Left ventricle myocardium inferior (tissue), 1 donor: ENCODE data around the gene IL1RL2. TPM values are rescaled to one million over a fixed set of nuclear protein-coding genes. Genes with fewer than 3 reads are reported as not detected.

ENCODE experiments used
- DNase-seq: peaks from one replicate; pipeline ENCODE4 v3.0.0-alpha.2; 2020
- H3K27ac ChIP-seq: fragments of 200-600 bp; replicated peaks from 2 replicates; pipeline ENCODE4 v1.8.0; 2021
- H3K27me3 ChIP-seq: fragments of 200-600 bp; 2 replicates; pipeline ENCODE4 v1.8.0; 2021; ENCODE audit warnings: low read depth
- H3K36me3 ChIP-seq: fragments of 200-600 bp; 2 replicates; pipeline ENCODE4 v1.8.0; 2021
- H3K4me1 ChIP-seq: fragments of 200-600 bp; 2 replicates; pipeline ENCODE4 v1.8.0; 2021
- H3K4me3 ChIP-seq: fragments of 200-600 bp; 2 replicates; pipeline ENCODE4 v1.8.0; 2021; ENCODE audit warnings: mild to moderate bottlenecking, moderate library complexity
- H3K9me3 ChIP-seq: fragments of 200-600 bp; replicated peaks from 2 replicates; pipeline ENCODE4 v1.8.0; 2021
- CTCF ChIP-seq: fragments of 200-600 bp; IDR thresholded peaks from 2 replicates; pipeline ENCODE4 v1.8.0; 2021; ENCODE audit warnings: antibody characterized with exemption, mild to moderate bottlenecking, borderline replicate concordance
- intact Hi-C: fragments of 100-400 bp; cut with micrococcal nuclease; formaldehyde crosslinking; loops from one replicate; pipeline ENCODE4 v1.11.0; 2022
- total RNA-seq: library from RNA; stranded (reverse); fragmentation: NEBNext Ultra II Directional; extraction: Animal tissue kit (Norgen Biotek cat#: 25700); gene quantifications from one replicate; pipeline ENCODE4 v1.2.1, GENCODE V29; 2021
- donor health status: DM: no; HTN: yes; CAD: no; lungs with severe emphysema.

Gene IL1RL2
- total RNA-seq, 1 donor from 2014 or later: 0.30 TPM

GRCh38 chr2:102145107-102145506 is 41.7 kb upstream of the IL1RL2 start:
- intact Hi-C loops: no loop called here
- Histone ChIP-seq H3K4me1 (peaks cover 49% of the 10 kb centered on the region), H3K4me3 (no peak overlapping the region), H3K9me3 (peaks cover 53% of the 10 kb centered on the region), H3K27ac (no peak overlapping the region), H3K27me3 (no peaks in the 10 kb centered on the region), H3K36me3 (peaks cover 19% of the 10 kb centered on the region)
- no peak for DNase-seq
- no peak for TF ChIP-seq CTCF

- intact Hi-C loops: no loop called here
- no peak overlapping the region for H3K27ac ChIP-seq
- H3K36me3 ChIP-seq: peaks cover 19% of the 10 kb centered on the region
- TF ChIP-seq CTCF: no peak
- peaks cover 57% of the 10 kb centered on the region for H3K4me1 ChIP-seq
- H3K4me3 ChIP-seq: no peak overlapping the region
- no peaks in the 10 kb centered on the region for H3K27me3 ChIP-seq
- H3K9me3 ChIP-seq: peaks cover 53% of the 10 kb centered on the region
- DNase-seq: no peak
Measured at GRCh38 chr2:102145934-102146333, 40.9 kb upstream of the IL1RL2 start.

- Histone ChIP-seq H3K36me3 (peaks cover 19% of the 10 kb centered on the region), H3K4me1 (peaks cover 52% of the 10 kb centered on the region), H3K9me3 (peaks cover 53% of the 10 kb centered on the region), H3K4me3 (no peak overlapping the region), H3K27ac (peak overlapping the region; percentile 45), H3K27me3 (no peaks in the 10 kb centered on the region)
- intact Hi-C loops: no loop called here
- DNase-seq: no peak
- no peak for TF ChIP-seq CTCF
Measured at GRCh38 chr2:102147935-102148334, 38.9 kb upstream of the IL1RL2 start.

- no peak for DNase-seq
- no peak for TF ChIP-seq CTCF
- Histone ChIP-seq H3K36me3 (peaks cover 24% of the 10 kb centered on the region), H3K27me3 (no peaks in the 10 kb centered on the region), H3K4me1 (peaks cover 49% of the 10 kb centered on the region), H3K4me3 (no peak overlapping the region), H3K9me3 (peaks cover 53% of the 10 kb centered on the region), H3K27ac (peak overlapping the region; percentile 58)
- intact Hi-C loops: no loop called here
Measured at GRCh38 chr2:102149243-102149642, 37.6 kb upstream of the IL1RL2 start.

GRCh38 chr2:102149644-102150455 is 37.0 kb upstream of the IL1RL2 start:
- no peak for TF ChIP-seq CTCF
- no peak overlapping the region for H3K4me3 ChIP-seq
- H3K9me3 ChIP-seq: peaks cover 50% of the 10 kb centered on the region
- H3K36me3 ChIP-seq: peaks cover 30% of the 10 kb centered on the region
- H3K27ac ChIP-seq: peak overlapping the region; percentile 58
- no peaks in the 10 kb centered on the region for H3K27me3 ChIP-seq
- DNase-seq: no peak
- intact Hi-C loops: no loop called here
- peaks cover 43% of the 10 kb centered on the region for H3K4me1 ChIP-seq
